ENCODE measurements around the gene TMEM271. TPM values are rescaled to one million over a fixed set of nuclear protein-coding genes. Genes with fewer than 3 reads are reported as not detected.

The TMEM271 gene, protein sequence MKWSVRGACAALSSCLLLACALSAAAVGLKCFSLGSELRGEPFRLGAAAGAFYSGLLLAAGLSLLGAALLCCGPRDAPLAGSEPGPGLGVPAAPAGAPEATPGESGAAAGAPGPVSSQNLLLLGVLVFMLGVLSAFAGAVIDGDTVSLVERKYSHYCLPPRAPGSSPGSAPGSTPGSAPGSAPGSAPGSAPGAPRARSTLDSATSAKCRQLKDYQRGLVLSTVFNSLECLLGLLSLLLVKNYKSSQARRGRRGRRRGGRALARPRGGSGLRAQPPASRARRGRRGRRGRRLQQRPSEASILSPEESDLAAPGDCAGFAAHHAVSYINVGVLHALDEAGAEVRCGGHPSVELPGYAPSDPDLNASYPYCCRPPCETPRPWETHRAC
- not detected for polyA plus RNA-seq (ENCODE audit: insufficient read length)

DNA sequence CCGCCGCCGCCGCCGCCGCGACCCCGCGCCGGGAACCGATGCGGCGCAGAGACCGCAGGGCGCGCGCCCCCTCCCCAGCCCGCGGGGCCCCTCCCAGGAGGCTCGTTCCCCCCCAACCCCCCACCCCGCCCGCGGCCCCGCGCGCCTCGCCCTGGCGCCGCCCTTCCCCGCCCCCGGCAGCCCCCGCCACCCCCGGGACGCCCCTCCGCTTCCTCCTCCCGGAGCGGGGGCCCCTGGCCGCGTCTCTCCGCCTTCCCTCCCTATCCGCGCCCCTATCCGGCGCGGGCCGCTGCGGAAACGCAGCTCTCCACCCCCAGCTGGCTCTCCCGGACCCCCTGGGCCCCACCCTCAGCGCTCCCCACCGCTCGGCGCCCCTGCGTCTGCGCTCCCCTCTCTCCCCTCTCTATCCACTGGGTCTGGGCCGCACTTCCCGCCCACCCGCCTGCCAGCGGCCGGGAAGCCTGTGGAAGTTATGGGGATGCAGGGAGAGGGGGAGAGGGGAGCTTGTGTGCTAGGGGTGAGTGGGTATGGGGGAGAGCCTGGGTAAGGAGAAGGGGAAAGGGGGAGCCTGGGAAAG, at the start of gene TMEM271:
TSS of gene TMEM271 (minus strand) at position 51 of the 577 bp plus-strand sequence. CDS start 233 bp downstream, outside the sequence.
- DNase-seq (ENCODE audit: low read depth), result no peak

GRCh38 chr4:625631-626161, 49.6 kb upstream of the TMEM271 start:
- no peak for DNase-seq (ENCODE audit: low read depth)

DNA sequence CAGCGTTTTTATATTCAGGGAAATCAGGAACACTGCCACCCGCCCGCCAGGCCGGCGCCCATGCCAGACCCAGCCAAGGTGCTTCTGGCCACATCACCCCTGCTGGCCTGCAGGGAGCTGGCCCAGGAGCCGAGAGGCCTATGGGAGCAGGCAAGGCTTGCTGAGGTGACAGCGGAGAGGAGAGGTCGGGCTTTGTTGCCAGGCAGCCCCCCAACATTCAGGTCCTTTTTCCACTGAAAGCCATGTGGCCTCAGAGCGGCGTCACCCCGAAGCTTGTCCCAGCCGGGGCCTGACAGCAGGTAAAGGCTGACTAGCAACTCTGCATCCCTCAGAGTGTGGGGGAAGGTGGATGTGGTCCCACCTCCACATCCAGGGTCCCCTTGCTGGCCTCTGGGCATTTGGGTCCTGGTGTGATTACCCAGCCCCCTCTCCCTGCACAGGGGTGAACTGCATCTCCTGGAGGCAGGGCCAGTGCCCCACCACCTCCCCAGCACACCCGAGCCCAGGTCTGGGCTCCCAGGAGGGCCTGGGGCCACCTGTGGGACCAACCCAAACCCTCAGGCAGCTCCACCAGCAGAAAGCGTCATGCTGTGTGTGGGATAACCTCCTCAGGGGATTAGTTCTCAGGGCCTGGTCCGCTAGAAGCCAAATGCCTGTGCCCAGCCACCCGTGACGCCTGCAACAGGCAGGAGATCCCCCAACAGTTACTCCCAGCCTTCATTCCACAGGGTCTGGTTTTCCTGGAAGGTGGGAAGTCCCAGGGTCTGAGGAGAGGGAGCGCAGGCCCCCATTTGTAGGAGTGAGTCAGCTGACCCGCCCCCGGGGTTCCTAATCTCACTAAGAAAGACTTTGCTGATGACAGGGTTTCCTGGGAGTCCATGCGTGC, 48.9 kb upstream of the TMEM271 start, which contains the start of gene PDE6B:
TSS of gene PDE6B (plus strand) at position 869 of the 886 bp plus-strand sequence. CDS start 54 bp downstream, outside the sequence.
- DNase-seq (ENCODE audit: low read depth), result no peak

- no peak for DNase-seq (ENCODE audit: low read depth)
Observed at GRCh38 chr4:623914-624566, 47.9 kb upstream of the TMEM271 start.

GRCh38 chr4:622996-623913, 47.2 kb upstream of the TMEM271 start:
- no peak for DNase-seq (ENCODE audit: low read depth)

DNA sequence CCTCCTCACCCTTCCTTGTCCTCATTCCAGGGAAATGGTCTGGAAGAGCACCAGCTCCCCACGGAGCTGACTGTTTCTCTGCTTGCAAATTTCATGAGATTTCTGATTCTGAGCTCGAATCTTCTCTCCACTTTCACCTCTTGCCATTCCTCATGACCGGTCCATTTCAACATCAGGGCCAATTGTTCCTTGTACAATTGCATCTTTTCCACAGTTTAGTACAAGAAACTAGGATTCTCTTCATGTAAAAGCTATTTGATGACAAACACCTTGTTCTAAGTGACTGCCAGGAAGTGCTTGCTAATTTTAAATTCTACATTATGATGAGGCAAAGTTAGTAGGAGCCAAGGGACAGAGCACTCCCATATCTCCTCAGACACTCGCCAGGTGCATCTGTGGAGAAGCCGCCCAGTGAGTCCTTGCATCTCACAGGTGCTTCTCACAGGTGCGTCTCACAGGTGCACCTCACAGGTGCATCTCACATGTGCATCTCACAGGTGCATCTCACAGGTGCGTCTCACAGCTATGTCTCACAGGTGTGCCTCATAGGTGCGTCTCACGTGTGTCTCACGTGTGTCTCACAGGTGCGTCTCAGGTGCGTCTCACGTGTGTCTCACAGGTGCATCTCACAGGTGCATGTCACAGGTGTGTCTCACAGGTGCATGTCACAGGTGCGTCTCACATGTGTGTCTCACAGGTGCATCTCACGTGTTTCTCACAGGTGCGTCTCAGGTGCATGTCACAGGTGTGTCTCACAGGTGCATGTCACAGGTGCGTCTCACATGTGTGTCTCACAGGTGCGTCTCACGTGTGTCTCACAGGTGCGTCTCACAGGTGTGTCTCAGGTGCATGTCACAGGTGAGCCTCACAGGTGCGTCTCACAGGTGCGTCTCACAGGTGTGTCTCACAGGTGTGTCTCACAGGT, 46.2 kb upstream of the TMEM271 start:
- no peak for DNase-seq (ENCODE audit: low read depth)

- no peak for DNase-seq (ENCODE audit: low read depth)
Observed at GRCh38 chr4:621296-622070, 45.4 kb upstream of the TMEM271 start.

DNA sequence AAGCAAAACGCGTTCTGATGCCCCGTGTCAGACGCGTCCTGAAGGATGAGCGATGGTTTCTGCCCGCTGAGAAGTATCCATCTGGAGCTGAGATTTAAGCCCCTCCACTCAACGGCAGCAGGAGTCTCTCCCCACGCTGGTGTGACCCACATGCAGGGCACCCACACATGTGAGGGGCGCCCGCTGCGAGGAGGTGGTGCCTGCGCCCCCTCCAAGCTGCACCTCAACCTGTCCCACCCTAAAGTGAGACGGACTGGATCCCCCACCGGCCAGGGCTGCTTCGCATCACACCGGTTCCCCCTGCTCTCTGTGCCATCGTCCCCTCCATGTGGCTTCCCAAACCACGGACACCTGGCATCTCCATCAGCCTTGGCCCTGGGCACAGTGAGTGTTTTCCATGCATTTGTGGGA, 44.8 kb upstream of the TMEM271 start:
- DNase-seq (ENCODE audit: low read depth), result no peak

GRCh38 chr4:620201-620600, 44.1 kb upstream of the TMEM271 start:
- no peak for DNase-seq (ENCODE audit: low read depth)

DNA sequence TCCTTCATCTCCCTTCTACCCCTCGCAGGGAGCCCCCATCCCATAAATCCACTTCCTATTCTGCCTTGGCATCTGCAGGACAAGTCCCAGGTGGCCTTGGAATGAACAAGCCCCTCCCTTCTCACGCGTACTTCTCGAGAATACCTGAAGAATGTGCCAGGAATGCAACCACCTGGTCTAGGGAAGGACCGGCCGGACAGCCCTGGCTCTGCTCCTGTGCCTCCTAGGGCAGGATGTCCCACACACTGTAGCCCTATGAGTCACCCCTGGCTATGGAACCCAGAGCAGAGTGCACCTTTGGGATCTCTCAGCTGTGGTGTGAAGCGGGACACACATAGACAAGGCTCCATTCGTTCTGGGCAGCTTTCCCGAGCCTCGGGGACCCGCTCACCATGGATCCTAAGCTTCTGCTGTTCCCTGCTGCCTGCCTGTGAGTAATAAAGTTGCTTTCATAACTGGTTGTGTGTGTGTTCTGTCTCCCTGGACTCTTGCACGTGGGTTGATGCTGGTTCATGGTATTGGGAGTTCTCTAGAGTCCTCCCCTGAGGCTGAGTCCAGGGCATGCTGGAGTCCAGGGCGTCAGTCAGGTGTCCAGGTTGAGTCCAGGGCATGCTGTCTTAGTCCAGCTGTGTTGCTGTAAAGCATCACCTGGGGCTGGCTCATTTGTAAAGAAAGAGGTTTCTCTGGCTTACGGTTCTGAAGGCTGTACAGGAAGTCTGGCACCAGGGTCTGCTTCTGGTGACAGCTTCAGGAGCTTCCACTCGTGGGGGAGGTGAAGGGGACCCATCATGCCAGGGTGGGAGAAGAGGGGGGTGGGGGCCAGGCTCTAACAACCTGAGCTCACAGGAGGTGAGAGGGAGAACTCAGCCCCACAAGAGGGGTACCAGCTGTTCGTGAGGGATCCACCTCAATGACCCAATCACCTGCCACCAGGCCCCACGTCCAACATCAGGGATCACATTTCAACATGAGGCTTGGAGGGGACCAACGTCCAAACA, 41.8 kb upstream of the TMEM271 start:
- DNase-seq (ENCODE audit: low read depth), result no peak

DNA sequence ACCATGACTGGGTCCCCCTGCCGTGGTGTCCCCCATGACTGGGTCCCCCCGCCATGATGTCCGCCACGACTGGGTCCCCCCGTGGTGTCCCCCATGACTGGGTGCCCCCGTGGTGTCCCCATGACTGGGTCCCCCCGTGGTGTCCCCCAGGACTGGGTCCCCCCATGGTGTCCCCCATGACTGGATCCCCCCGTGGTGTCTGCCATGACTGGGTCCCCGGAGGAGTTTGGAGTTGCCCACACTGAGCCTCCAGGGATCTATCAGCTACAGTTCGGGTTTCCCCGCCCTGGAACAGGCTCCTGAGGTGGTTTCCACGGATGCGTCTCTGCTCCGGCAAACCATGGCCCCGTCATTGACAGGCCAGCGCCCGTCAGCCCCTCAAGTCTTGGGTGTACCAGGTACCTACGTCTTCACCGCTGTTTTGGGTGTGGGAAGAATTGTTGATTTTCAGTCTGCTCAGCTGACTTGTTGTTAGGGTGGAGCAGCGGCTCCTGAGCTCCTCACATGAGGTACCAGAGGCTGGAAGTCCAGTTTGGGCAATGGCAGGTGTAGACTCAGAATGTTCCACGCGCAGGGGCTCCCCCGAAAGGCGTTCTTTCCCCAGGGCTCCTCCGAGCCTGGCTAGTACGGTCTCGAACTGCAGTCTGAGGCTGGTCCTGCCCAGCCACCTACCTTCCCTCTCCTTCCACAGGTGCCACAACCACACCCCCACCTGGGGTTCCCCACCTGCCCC, 41.0 kb upstream of the TMEM271 start:
- no peak for DNase-seq (ENCODE audit: low read depth)

DNA sequence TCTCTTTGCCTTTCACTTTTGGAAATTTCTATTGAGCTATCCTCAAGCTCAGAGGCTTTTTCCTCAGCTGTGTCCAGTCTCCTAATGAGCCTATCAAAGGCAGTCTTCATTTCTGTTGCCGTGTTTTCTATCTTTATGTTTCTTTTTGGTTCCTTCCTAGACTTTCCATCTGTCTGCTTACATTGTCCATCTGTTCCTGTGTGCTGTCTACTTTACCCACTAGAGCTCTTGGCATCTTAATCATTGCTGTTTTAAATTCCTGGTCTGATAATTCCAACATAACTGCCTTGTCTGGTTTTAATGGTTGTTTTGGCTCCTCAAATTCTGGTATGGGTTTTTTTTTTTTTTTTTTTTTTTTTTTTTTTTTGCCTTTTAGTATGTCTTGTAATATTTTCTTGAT, 40.0 kb upstream of the TMEM271 start:
- no peak for DNase-seq (ENCODE audit: low read depth)

GRCh38 chr4:613126-613525, 37.0 kb upstream of the TMEM271 start:
- DNase-seq (ENCODE audit: low read depth), result no peak

DNA sequence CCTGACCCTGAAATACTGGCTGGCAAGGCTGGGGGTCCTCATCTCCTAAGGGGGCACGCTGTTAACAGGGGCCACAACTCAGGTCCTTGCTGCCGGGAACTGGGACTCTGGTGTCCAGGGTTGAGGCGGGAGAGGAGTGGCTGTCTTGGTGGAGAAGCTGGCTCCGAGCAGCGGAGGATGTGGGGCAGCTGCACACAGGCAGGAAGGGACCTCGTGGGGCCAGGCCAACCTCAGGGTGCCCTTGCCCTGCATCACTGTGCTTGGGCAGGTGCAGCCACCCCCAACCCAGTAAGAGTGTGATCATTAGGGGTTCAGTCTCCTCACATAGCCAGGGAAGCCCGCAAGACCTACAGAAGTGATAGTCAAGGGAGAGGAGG, 36.6 kb upstream of the TMEM271 start:
- DNase-seq (ENCODE audit: low read depth), result no peak

- DNase-seq (ENCODE audit: low read depth), result no peak
Observed at GRCh38 chr4:612052-612748, 36.1 kb upstream of the TMEM271 start.

Measured in forelimb muscle (tissue), 1 donor.